ENCODE results near the gene HOMEZ. TPM values are rescaled to one million over a fixed set of nuclear protein-coding genes. Genes with fewer than 3 reads are reported as not detected.

The HOMEZ gene
- total RNA-seq, 1 experiment from 2014 or later, result 7.6 TPM

GRCh38 chr14:23252006-23252405 lies 33.9 kb downstream of the HOMEZ start:
- intact Hi-C loops (cut with micrococcal nuclease; ENCODE audit: unreplicated experiment), result no loop called here
- Histone ChIP-seq H3K27me3 (replicated peaks; ENCODE audit: control insufficient read depth, insufficient read depth, low read length) (no peaks in the 10 kb centered on the region), H3K4me1 (no peaks in the 10 kb centered on the region), H3K36me3 (ENCODE audit: control insufficient read depth, insufficient read depth, low read length) (no peaks in the 10 kb centered on the region), H3K4me3 (ENCODE audit: low read depth, low read length) (no peak overlapping the region), H3K9me3 (no peaks in the 10 kb centered on the region)
- POLR2A ChIA-PET, result no interaction called here
- BruUV-seq (replicated peaks), result no TSS peak
- no peaks in the 10 kb centered on the region for H3K9me3 Mint-ChIP-seq (ENCODE audit: unreplicated experiment)
- peaks cover 13% of the 10 kb centered on the region for H3K4me1 Mint-ChIP-seq (ENCODE audit: low read depth, unreplicated experiment)
- no peaks in the 10 kb centered on the region for H3K27me3 Mint-ChIP-seq (ENCODE audit: insufficient read depth, unreplicated experiment)
- no peaks in the 10 kb centered on the region for H3K36me3 Mint-ChIP-seq (ENCODE audit: insufficient read depth, unreplicated experiment)
- H3K4me3 Mint-ChIP-seq (ENCODE audit: unreplicated experiment), result no peak overlapping the region
- CTCF ChIA-PET, result no interaction called here
- TF ChIP-seq CTCF (IDR thresholded peaks at IDR 0.05; ENCODE audit: insufficient read depth in 1 of 2, low read depth in 1 of 2, low read length in 1 of 2, severe bottlenecking in 1 of 2, unreplicated experiment in 1 of 2), result no peak
- H3K27ac Mint-ChIP-seq (ENCODE audit: unreplicated experiment), result no peak overlapping the region
- no peak for DNase-seq

- intact Hi-C loops (cut with micrococcal nuclease; ENCODE audit: unreplicated experiment), result no loop called here
- peaks cover 10% of the 10 kb centered on the region for H3K4me1 ChIP-seq
- no peak for DNase-seq
- H3K36me3 Mint-ChIP-seq (ENCODE audit: insufficient read depth, unreplicated experiment), result no peaks in the 10 kb centered on the region
- peaks cover 25% of the 10 kb centered on the region for H3K4me1 Mint-ChIP-seq (ENCODE audit: low read depth, unreplicated experiment)
- H3K36me3 ChIP-seq (ENCODE audit: control insufficient read depth, insufficient read depth, low read length), result no peaks in the 10 kb centered on the region
- no peaks in the 10 kb centered on the region for H3K27me3 ChIP-seq (replicated peaks; ENCODE audit: control insufficient read depth, insufficient read depth, low read length)
- H3K9me3 Mint-ChIP-seq (ENCODE audit: unreplicated experiment), result no peaks in the 10 kb centered on the region
- BruUV-seq (replicated peaks), result no TSS peak
- H3K4me3 ChIP-seq (ENCODE audit: low read depth, low read length), result no peak overlapping the region
- H3K27me3 Mint-ChIP-seq (ENCODE audit: insufficient read depth, unreplicated experiment), result no peaks in the 10 kb centered on the region
- H3K27ac Mint-ChIP-seq (ENCODE audit: unreplicated experiment), result no peak overlapping the region
- H3K4me3 Mint-ChIP-seq (ENCODE audit: unreplicated experiment), result no peak overlapping the region
- ChIA-PET CTCF (no interaction called here), POLR2A (no interaction called here)
- H3K9me3 ChIP-seq, result no peaks in the 10 kb centered on the region
- no peak for TF ChIP-seq CTCF (IDR thresholded peaks at IDR 0.05; ENCODE audit: insufficient read depth in 1 of 2, low read depth in 1 of 2, low read length in 1 of 2, severe bottlenecking in 1 of 2, unreplicated experiment in 1 of 2)
Observed at GRCh38 chr14:23249824-23250223, 36.1 kb downstream of the HOMEZ start.

- intact Hi-C loops (cut with micrococcal nuclease; ENCODE audit: unreplicated experiment), result no loop called here
- BruUV-seq (replicated peaks), result no TSS peak
- Mint-ChIP-seq H3K4me3 (ENCODE audit: unreplicated experiment) (no peak overlapping the region), H3K4me1 (ENCODE audit: low read depth, unreplicated experiment) (peaks cover 27% of the 10 kb centered on the region), H3K9me3 (ENCODE audit: unreplicated experiment) (no peaks in the 10 kb centered on the region), H3K27ac (ENCODE audit: unreplicated experiment) (no peak overlapping the region), H3K36me3 (ENCODE audit: insufficient read depth, unreplicated experiment) (no peaks in the 10 kb centered on the region), H3K27me3 (ENCODE audit: insufficient read depth, unreplicated experiment) (no peaks in the 10 kb centered on the region)
- Histone ChIP-seq H3K36me3 (ENCODE audit: control insufficient read depth, insufficient read depth, low read length) (no peaks in the 10 kb centered on the region), H3K4me3 (ENCODE audit: low read depth, low read length) (no peak overlapping the region), H3K9me3 (no peaks in the 10 kb centered on the region), H3K27me3 (replicated peaks; ENCODE audit: control insufficient read depth, insufficient read depth, low read length) (no peaks in the 10 kb centered on the region), H3K4me1 (peaks cover 16% of the 10 kb centered on the region)
- ChIA-PET CTCF (interaction anchor here (0.7 kb wide), 1 partner anchor 311 kb away, joined by 12 read pairs; no protein-coding TSS in a partner anchor), POLR2A (no interaction called here)
- no peak for DNase-seq
- TF ChIP-seq CTCF (IDR thresholded peaks at IDR 0.05; ENCODE audit: insufficient read depth in 1 of 2, low read depth in 1 of 2, low read length in 1 of 2, severe bottlenecking in 1 of 2, unreplicated experiment in 1 of 2), result no peak
Observed at GRCh38 chr14:23248601-23249000, 37.3 kb downstream of the HOMEZ start.
